Pancreas (tissue), 10 donors: Measurements from ENCODE around the gene AASDH. TPM values are rescaled to one million over a fixed set of nuclear protein-coding genes. Genes with fewer than 3 reads are reported as not detected.

Experiments used
- ATAC-seq, 4 donors: fragments of 200-7000 bp; cut with Tn5 transposase; one replicate each; pipeline versions ENCODE4 v1.8.0 to v1.9.1; 2020; ENCODE audit warnings: mild to moderate bottlenecking in 4 of 4, moderate library complexity in 4 of 4
- DNase-seq, 6 donors: peaks; one replicate each; pipeline ENCODE4 v3.0.0-alpha.2; 2020
- FAIRE-seq: peaks from 2 replicates; lab custom pipeline; 2012; peaks lifted over from hg19 to GRCh38; lab: Jason Lieb, UNC
- H3K27ac ChIP-seq, 4 donors: fragments of 200-600 bp; sonication (generic); 1 replicate in 3 of 4; 2 replicates in 1 of 4; pipeline versions ENCODE4 v1.5.0 to v1.8.0; 2020
- H3K27me3 ChIP-seq, 4 donors: fragments of 200-600 bp; one replicate each; pipeline ENCODE4 v1.8.0; 2021
- H3K36me3 ChIP-seq, 3 donors: fragments of 200-600 bp; sonication (generic) in 1 of 3; one replicate each; pipeline versions ENCODE4 v1.5.0 to v1.8.0; 2020 to 2021
- H3K4me1 ChIP-seq, 3 donors: fragments of 200-600 bp; one replicate each; pipeline ENCODE4 v1.8.0; 2021
- H3K4me3 ChIP-seq, 4 donors: fragments of 200-600 bp; sonication (generic) in 2 of 4; one replicate each; pipeline versions ENCODE4 v1.5.0 to v1.8.0; 2020 to 2021
- H3K9me3 ChIP-seq, 4 donors: fragments of 200-600 bp; one replicate each; pipeline ENCODE4 v1.8.0; 2021
- WGBS, 2 donors: extraction: QIAGEN DNeasy Blood & Tissue Kit; methylation state at CpG; one replicate each; pipeline ENCODE4 v1.1.7; 2013; 5-methylcytosine and 5-hydroxymethylcytosine counted together
- intact Hi-C, 3 donors: fragments of 100-400 bp; cut with DNase I; formaldehyde crosslinking; loops; one replicate each; pipeline versions ENCODE4 v1.11.1 to v1.14.2; 2022
- polyA plus RNA-seq, 2 donors: library from polyadenylated mRNA; stranded (reverse); fragments of 200-250 nt; gene quantifications; one replicate each; pipeline ENCODE4 v1.2.3, GENCODE V29; 2013
- total RNA-seq, 6 donors: library from RNA; stranded (reverse); fragmentation: NEBNext Ultra II Directional in 4 of 6; extraction: Animal tissue kit (Norgen Biotek cat#: 25700) in 4 of 6; gene quantifications; one replicate each; pipeline versions ENCODE4 v1.2.1 to v1.2.4, GENCODE V29; 2021 to 2023
- TF ChIP-seq, protein P1 (sequence below), 4 donors: fragments of 200-600 bp; sonication (generic) in 3 of 4; IDR thresholded peaks; one replicate each; pipeline versions ENCODE4 v1.5.0 to v1.8.0; 2021; ENCODE audit warnings: antibody characterized with exemption in 4 of 4
- donor health status: healthy with polysubstance abuse.
- donor health status: DM: no; HTN: no; CAD: no; lungs with moderate emphysema.
- donor health status: DM: no; HTN: no; CAD: no.
- donor health status: control.
- donor health status: control.
- donor health status: Bipolar disorder and iron deficiency.
- donor health status: DM: yes; HTN: yes; CAD: no.
- donor health status: DM: no; HTN: no; CAD: no.
- donor health status: DM: no; HTN: no; CAD: no.
- donor health status: DM: yes; HTN: yes; CAD: no.

Gene AASDH
- total and polyA plus RNA-seq, 8 donors, result 1.9 to 7.3 (median 4.6) TPM

DNA sequence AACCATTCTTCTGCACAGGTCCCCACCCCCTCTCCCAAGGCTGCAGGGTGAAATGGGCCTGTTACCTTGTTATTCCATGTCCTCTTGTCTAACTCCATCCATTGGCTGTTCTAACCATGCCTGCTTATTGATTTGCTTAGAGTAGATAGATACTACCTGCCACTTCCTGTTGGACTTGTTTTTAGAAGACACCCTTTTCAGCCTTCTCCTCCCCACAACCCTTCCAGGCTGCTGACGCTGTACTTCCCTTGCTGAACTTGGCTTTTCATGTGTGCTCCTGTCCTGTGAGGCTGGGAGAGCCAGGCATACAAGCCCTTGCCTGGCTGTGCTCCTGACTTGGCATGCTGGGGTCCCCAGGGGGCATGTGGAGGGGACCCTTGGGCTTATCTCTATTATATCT lies 81.9 kb downstream of the AASDH start:
- DNase-seq (no peak), ATAC-seq (no peak), FAIRE-seq (no peak)
- TF ChIP-seq, protein P1, sequence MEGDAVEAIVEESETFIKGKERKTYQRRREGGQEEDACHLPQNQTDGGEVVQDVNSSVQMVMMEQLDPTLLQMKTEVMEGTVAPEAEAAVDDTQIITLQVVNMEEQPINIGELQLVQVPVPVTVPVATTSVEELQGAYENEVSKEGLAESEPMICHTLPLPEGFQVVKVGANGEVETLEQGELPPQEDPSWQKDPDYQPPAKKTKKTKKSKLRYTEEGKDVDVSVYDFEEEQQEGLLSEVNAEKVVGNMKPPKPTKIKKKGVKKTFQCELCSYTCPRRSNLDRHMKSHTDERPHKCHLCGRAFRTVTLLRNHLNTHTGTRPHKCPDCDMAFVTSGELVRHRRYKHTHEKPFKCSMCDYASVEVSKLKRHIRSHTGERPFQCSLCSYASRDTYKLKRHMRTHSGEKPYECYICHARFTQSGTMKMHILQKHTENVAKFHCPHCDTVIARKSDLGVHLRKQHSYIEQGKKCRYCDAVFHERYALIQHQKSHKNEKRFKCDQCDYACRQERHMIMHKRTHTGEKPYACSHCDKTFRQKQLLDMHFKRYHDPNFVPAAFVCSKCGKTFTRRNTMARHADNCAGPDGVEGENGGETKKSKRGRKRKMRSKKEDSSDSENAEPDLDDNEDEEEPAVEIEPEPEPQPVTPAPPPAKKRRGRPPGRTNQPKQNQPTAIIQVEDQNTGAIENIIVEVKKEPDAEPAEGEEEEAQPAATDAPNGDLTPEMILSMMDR (IDR thresholded peaks at IDR 0.05), result no peak
- peaks cover 0 to 8% (median 0%) of the 10 kb centered on the region in 4 donors for H3K27me3 ChIP-seq
- H3K4me3 ChIP-seq, result no peak overlapping the region
- H3K9me3 ChIP-seq, result no peaks in the 10 kb centered on the region
- H3K4me1 ChIP-seq, result no peaks in the 10 kb centered on the region
- intact Hi-C loops, result no loop called here
- 73 to 77% methylated on average over 1 of the region's 1 CpG for WGBS, 2 donors
- H3K27ac ChIP-seq, result no peak overlapping the region
- no peaks in the 10 kb centered on the region for H3K36me3 ChIP-seq

DNA sequence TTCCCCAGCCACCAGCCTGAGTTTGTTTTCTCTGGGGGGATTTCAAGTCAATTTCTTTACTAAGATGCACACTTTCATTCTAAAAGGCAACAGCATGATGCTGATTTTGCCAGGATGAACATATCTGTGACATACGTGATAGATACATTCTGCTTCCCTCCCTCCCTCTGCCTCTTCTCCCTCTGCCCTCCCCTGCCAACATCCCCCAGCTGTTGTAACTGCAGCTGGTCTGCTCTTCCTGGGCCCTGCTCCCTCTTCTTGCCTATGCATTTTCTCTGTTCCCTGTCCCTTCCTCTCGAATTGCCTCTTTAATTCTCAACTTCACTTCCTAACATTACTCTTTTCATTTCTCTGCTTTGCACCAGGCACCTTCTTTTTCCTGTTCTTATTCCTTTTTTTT lies 83.4 kb downstream of the AASDH start:
- H3K9me3 ChIP-seq, result no peaks in the 10 kb centered on the region
- no peak for FAIRE-seq
- peaks cover 0 to 8% (median 0%) of the 10 kb centered on the region in 4 donors for H3K27me3 ChIP-seq
- H3K36me3 ChIP-seq, result no peaks in the 10 kb centered on the region
- H3K27ac ChIP-seq, result no peak overlapping the region
- intact Hi-C loops, result loop anchor here in 1 of 3 donors (5.0 kb wide), 1 partner anchor 357 kb away; the partner anchor contains the start of gene CEP135
- H3K4me3 ChIP-seq, result no peak overlapping the region
- no peak for DNase-seq
- TF ChIP-seq, protein P1 (IDR thresholded peaks at IDR 0.05), result no peak
- no peak for ATAC-seq
- 59 to 74% methylated on average over 2 of the region's 2 CpGs for WGBS, 2 donors
- H3K4me1 ChIP-seq, result no peaks in the 10 kb centered on the region

DNA sequence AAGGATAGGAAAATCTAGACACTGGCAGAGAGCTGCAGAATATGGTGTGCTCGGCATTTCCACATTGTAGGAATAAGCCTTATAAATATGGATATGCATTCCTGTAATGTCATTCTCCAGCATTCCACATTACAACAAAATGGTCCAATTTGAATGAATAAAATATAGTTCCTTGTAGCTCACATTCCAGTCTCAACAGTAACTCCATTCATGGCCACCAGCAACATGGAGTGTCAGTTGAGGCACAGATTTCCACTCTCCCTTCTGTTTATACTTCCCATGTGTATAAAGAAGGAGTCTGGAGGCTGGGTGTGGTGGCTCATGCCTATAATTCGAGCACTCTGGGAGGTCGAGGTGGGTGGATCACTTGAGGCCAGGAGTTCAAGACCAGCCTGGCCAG lies 84.5 kb downstream of the AASDH start:
- H3K36me3 ChIP-seq, result no peaks in the 10 kb centered on the region
- no peaks in the 10 kb centered on the region for H3K9me3 ChIP-seq
- WGBS, 2 donors, result 29 to 58% methylated on average over 2 to 3 of the region's 3 CpGs
- DNase-seq (no peak), FAIRE-seq (no peak), ATAC-seq (no peak)
- no peaks in the 10 kb centered on the region for H3K4me1 ChIP-seq
- intact Hi-C loops, result loop anchor here in 1 of 3 donors (5.0 kb wide), 1 partner anchor 355 kb away; the partner anchor contains the start of gene CEP135
- H3K4me3 ChIP-seq, result no peak overlapping the region
- H3K27me3 ChIP-seq, result peaks cover 0 to 8% (median 0%) of the 10 kb centered on the region in 4 donors
- TF ChIP-seq, protein P1 (IDR thresholded peaks at IDR 0.05), result no peak
- H3K27ac ChIP-seq, result no peak overlapping the region

DNA sequence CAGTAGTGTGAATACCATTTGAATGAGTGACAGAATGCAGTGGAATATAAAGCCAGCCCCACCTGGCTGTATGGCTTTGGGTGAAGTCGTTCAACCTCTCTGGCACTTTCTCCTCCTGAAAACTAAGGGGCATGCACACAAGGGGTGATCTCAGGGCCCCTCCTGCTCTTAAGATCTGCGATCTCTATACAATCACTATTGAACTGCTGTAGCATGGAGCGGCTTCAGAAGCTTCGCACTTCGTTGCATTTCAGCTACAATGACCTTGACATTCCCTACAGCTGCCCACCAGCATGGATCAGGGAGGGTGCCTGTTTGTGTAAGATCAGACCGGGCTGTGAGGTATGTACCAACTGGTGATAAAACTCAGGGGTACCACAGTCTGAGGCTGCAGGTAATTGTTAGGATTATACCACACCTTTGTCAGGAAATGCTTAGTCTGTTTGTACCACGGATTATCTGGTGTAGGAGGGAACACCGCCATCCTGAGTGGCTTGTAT lies 85.2 kb downstream of the AASDH start:
- ATAC-seq, result no peak

More for the DNA sequence above, 85.2 kb downstream of the AASDH start:
- FAIRE-seq, result no peak
- H3K27me3 ChIP-seq, result peaks cover 0 to 8% (median 0%) of the 10 kb centered on the region in 4 donors
- TF ChIP-seq, protein P1 (IDR thresholded peaks at IDR 0.05), result no peak
- no peak overlapping the region for H3K27ac ChIP-seq
- no peaks in the 10 kb centered on the region for H3K4me1 ChIP-seq
- intact Hi-C loops, result loop anchor here in 1 of 3 donors (5.0 kb wide), 1 partner anchor 355 kb away; the partner anchor contains the start of gene CEP135
- H3K4me3 ChIP-seq, result no peak overlapping the region
- no peaks in the 10 kb centered on the region for H3K9me3 ChIP-seq
- 17 to 19% methylated on average over 8 of the region's 8 CpGs for WGBS, 2 donors
- no peak for DNase-seq
- no peaks in the 10 kb centered on the region for H3K36me3 ChIP-seq
